ENCODE measurements around the gene AHSG.

The AHSG gene

DNA sequence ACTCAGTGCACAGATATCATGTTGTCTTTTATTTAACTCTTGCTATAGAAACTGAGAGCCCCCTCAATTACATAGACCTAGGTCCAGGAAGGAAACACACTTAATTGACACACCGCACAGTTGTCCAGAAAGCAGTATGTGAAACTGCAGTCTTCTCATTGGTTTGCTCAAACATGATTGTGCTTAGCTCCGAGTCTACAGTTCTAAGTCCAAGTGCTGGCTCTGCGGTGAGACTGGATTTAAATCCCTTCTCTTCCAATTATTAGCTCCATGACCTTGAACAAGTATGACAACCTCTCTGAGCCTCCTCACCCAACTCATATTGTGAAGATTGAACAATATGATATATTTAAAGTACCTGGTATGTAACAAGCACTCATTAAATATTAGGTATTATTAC, 19.0 kb upstream of the AHSG start:
- no peak for DNase-seq (ENCODE audit: low read depth in 2 of 2)

GRCh38 chr3:186594591-186595113, 18.2 kb upstream of the AHSG start:
- DNase-seq (ENCODE audit: low read depth in 2 of 2), result no peak

DNA sequence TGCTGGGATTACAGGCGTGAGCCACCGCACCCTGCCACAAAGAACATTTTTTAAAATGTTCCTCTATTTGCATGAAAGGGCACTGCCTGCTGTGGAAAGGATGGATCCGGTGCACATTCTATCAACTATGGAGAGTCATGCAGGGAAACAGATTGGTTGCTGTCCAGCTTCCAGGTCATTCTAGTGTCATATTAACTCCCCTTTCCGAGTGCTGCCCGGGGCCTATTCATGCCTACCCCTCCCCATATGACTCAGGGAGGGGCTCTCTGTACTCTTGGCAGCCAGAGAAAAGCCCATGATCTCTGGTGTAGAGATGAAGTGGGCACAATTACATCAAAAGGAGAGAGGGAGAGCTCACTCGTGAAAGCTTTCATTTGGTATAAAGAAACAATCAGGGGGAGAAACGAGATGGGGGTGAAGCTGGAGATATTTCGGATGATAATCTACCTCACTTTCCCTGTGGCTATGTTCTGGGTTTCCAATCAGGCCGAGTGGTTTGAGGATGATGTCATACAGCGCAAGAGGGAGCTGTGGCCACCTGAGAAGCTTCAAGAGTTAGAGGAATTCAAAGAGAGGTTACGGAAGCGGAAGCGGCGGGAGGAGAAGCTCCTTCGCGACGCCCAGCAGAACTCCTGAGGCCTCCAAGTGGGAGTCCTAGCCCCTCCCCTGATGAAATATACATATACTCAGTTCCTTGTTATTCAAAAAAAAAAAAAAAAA, 16.1 kb upstream of the AHSG start:
- no peak for DNase-seq (ENCODE audit: low read depth in 2 of 2)

DNA sequence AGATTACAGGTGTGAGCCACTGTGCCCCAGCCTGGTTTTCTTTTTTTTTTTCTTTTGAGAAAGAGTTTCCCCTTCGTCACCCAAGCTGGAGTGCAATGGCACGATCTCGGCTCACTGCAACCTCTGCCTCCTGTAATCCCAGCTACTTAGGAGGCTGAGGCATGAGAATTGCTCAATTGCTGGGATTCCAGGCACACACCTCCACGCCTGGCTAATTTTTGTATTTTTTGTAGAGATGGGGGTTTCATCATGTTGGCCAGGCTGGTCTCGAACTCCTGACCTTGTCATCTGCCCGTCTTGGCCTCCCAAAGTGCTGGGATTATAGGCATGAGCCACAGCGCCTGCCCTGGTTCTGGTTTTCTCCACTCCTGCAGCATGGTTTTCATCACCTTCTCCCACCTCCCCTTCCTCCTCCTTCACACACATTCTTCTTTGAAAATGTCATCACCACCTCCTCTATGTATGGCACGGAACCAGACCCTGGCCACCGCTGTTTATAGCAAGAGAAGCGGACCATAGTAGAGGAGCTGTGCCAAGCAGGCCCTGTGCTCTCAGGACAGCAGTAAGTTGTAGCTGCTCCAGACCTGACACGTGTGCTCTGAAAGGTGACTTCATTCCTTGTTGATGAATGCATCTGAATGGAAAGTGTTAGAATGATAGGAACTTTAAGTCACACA, 14.6 kb upstream of the AHSG start:
- no peak for DNase-seq (ENCODE audit: low read depth in 2 of 2)

DNA sequence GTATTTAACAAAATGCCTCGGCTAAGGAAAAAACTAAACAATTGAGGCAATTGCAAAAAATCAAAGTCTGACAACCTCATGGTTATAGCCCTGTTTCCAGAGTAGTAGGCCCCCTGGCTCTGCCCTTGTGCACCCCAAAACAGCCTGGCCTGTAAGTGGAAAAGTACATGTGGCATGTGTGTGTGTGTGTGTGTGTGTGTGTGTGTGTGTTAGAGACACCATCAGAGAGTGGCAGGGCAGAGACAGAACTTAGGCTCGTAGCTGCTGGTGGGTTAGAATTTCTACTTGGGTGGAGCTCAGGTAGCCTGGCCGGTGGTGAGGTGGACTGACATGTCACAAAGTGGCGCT, 14.1 kb upstream of the AHSG start:
- DNase-seq (ENCODE audit: low read depth in 2 of 2), result no peak

DNA sequence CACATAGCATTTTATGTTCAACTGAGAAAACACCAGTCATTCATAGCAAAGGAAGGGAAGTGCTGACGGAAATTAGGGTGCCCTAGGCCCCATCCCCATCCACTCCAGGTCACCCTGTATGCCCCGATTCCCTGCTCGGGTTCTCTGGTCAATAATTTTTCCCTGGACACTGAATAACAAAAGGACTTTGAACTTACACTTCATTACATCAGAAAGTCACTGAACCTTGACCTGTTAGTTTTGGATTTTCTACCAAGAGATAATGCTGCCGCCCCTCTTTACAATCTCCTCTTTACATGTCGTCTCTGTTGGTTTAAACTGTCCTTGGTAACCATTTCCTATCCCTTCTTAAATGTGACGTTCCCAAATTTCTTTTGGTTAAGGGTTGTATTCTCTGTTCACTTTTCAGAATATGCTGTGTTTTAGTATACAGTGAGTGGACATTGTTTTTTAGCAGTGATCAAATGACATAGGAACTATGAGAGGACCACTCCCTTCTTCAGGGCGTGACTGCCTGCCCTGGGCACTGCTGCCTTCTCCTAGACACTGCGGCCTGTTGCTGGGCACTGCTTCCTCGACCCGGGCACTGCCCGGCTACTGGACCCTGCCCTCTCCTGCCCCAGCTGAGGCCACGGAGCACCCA, 13.6 kb upstream of the AHSG start:
- no peak for DNase-seq (ENCODE audit: low read depth in 2 of 2)

GRCh38 chr3:186599785-186600166, 13.1 kb upstream of the AHSG start:
- no peak for DNase-seq (ENCODE audit: low read depth in 2 of 2)

DNA sequence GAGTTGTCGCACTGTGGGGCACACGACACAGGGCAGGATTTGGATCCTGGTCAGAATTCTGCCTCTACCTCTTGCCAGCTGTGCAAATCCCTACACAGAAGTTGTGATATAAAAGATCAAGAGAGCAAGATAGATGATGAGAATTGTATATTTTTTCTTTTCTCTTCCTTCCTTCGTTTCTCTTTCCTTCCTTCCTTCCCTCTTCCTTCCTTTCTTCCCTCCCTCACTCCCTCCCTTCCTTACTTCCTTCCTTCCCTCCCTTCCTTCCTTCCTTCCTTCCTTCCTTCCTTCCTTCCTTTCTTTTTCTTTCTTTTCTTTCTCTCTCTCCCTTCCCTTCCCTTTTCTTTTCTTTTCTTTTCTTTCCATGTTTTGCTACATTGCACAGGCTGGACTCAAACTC, 12.0 kb upstream of the AHSG start:
- no peak for DNase-seq (ENCODE audit: low read depth in 2 of 2)

DNA sequence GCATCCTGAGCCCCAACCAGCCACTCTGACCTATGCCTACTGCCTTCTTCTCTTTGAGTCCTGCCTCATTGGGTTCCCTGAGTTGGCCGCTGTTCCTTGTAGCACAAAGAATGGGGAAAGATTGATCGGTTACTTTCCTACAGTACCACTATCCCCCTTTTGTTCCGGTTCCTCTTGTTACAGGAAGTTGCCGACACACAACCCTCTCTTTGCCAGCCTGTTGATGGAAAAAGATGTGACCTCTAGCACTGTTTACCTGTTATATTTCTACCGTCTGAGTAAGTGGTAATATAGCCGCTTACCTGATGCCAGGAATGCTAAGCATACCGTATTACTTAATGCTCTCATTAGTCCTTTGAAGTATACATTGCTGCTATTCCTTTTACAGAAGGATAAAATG, 9.7 kb upstream of the AHSG start:
- DNase-seq (ENCODE audit: low read depth in 2 of 2), result no peak

DNA sequence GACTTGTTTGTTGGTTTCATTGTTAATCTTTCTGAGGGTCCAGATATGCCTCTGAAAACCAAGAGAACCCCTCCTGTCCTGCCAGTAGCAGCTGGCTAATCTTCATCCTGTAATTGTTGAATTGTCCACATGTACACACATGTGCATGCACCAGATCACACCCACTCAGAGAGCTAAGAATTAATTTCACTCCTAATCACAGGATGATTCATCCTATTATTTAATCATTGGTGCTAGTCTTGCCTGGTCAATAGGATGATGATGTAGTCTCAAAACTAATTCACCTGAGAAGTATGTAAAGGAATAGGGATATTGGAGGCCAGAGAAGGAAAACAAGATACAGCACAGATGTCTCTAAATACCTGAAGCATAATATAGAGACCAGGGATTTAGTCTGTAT, 7.8 kb upstream of the AHSG start:
- DNase-seq (ENCODE audit: low read depth in 2 of 2), result no peak

DNA sequence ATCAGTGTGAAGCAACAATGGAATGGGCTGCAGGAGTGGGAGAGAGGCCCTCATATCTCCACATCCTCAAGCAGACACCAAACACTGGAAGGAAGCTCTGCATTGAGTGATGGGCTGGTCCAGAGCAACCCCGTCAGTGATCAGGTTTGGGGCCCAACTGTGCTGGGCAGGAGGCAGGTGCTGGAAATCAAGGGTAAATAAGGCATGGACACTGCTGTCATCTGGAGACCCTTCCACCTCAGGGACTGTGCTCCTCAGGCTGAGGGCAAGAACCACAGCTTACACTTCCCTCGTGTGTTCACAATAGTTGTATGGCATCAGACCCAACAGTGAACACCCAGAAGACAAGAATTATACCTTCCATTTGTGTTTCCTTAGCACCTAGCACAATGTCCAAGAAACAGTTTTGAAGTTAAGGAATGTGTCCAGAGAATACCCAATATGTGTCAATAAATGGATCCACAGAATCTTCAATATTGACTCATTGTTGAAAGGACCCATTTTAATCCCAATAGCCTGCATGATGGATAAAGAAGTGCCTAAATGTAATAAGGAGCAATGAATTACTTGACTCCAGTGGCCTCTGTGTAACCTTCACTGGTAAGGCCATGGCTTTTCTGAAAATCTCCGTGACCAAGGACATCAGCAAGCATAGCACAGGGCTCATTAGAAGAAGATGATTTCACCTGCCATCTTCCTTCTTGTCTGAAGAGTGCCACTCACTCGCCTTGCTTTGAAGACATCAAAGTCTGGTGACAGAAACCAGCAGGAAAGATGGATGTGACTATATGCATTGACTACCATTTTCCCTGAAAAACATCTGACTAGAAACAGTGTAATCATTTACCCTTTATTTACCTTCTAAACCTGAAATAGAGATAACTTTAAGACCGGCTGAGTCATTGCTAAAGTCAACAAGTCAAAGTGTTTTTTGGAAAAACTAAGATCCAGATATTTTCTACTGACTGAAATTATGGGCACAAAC, 7.0 kb upstream of the AHSG start:
- DNase-seq (ENCODE audit: low read depth in 2 of 2), result no peak

- no peak for DNase-seq (ENCODE audit: low read depth in 2 of 2)
Measured at GRCh38 chr3:186608624-186609215, 4.1 kb upstream of the AHSG start.

DNA sequence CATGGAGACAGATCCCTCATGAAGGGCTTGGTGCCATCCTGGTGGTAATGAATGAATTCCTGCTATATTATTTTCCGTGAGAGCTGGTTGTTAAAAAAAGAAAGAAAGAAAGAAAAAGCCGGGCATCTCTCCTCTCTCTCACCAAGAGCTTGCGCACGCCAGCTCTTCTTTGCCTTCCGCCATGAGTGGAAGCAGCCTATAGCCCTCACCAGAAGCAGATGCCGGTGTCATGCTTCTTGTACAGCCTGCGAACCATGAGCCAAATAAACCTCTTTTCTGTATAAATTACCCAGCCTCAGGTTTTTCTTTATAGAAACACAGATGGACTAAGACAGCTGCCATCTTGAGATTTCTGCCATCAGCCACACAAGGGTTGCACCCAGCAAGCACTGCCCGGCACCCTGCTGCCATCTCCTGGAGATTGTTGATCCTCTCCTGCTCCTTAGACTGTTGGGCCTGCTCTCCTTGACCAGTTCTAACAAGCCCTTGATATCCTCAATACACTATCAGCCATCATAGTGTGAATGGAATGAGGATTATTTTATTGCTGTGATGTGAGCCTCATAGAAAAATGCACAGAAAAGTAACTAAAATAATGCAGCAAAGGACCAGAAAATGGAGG, 3.5 kb upstream of the AHSG start:
- DNase-seq (ENCODE audit: low read depth in 2 of 2), result no peak

- no peak for DNase-seq (ENCODE audit: low read depth in 2 of 2)
Measured at GRCh38 chr3:186612065-186612464, 795 bp upstream of the AHSG start.

DNA sequence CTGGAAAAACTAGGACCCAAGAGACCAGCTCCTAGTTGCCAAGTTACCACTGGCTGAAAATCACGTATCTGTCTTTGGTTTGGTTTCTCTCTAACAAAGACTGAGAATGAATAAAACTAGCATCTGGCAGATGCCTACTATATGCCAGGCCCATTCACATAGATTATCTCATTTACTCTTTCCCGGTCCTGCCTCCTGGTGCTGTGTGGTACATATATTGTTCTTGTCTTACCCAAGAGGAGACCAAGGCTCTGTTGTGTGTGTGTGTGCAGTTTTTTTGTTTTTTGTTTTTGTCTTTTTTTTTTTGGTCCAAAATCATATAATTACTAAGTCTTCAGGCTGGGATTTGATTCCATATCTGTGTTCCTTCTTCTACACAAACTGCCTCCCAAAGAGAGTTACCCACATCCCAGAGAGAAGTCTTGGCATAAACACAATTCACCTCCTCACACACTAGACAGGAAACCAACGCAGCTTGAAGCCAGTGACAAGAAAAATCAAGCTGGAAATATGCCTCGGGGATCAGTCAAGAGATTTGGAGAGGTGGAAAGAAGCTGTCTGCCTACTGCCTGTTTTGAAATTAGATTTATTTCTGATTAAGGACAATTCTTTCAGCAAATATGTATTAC, 891 bp downstream of the AHSG start:
- no peak for DNase-seq (ENCODE audit: low read depth in 2 of 2)

DNA sequence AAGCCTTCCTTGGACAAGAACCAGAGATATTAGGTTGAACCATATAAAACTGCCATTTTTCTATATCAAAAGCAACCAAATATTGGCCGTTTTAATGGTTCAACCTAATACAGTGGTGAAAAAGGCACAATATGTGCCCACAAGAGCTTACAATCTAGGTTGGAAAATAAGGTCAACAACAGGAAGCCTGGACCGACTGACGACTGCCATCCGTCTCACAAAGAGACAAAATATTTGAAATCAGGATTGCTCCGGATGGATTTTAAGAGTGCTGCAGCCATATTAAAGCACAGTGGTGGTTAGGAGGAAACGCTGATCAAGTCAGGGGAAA, 1.4 kb downstream of the AHSG start:
- DNase-seq (ENCODE audit: low read depth in 2 of 2), result no peak

DNA sequence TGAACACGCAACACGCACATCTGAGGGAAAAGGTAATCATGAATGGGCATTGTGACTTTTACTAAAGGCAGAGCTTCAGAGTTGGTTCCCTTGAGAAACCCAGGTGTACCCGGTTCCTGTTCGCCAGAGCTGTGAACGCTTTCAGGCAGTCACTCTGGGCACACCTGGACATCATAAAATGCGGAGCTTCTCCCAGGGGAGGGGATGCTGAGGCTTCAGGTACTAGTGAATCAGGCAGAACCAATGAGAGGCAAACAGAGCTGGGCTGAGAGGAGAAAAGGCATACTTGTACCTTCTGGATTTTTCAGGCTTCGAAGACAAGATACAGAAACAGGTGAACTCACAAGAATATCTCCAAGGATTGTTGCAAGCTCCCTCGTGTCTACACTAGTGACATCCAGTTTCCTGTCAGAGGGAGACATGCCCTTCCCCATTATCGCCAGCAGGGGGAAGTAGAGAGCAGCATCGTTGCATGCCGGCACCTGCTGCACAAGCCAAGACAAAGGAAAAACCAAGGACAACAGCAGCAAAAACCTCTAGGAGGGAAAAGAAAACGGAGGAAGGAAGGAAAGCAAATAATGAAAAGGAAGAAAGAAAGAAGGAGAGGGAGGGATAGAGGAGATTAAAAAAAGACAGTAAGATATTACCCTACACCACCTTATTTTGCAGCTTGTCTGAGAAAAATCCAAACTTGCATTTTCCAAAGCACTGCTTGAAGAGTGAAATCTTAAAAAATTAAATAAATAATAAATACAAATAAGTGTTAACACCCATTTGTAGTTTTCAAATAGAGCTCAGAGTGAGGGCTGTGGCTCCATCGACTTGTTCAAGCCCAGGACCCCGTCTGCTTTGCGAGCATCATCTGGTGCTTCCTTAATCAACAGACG, 2.0 kb downstream of the AHSG start:
- DNase-seq (ENCODE audit: low read depth in 2 of 2), result peak; percentile 61 to 76

DNA sequence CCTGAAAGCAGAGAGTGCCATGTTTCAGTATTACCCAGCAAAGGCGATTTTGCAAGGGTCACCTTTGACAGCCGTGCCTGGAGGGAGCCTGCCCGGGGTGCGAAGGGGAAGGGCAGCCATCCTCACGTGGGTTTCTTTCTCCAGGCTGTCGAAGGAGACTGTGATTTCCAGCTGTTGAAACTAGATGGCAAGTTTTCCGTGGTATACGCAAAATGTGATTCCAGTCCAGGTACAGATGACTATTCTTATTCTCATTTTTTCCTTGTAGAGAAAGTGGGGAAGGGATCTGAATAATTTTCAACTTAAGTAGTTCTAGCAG, 3.4 kb downstream of the AHSG start:
- no peak for DNase-seq (ENCODE audit: low read depth in 2 of 2)

- peak; percentile 83 for DNase-seq (ENCODE audit: low read depth in 2 of 2)
Measured at GRCh38 chr3:186617036-186617946, 4.4 kb downstream of the AHSG start.
